EH (cell line): Measurements from ENCODE around the gene MYO1D.

Experiments
- DNase-seq: peaks from one replicate; pipeline ENCODE4 v3.0.0-alpha.2; 2015; ENCODE audit warnings: low read depth

The MYO1D gene

DNA sequence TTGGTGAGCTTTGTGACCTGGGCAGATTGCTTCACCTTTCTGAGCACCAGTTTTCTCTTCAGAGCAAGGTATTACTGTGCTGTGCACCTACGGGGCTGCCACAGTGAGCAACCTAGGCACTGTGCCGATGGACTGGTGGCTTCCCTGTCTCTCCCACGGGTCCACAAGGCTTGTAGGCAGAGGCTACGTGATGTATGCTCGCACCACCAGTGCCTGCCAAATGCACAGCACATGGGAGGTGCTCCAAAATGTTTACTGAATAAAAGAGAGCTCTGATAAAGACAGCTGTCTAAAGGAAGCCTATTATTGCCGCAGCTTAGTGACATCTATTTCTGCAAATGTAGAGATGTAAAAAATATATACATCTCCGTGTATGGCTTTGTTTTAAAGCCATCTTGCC is 251.0 kb downstream of the MYO1D start:
- no peak for DNase-seq

DNA sequence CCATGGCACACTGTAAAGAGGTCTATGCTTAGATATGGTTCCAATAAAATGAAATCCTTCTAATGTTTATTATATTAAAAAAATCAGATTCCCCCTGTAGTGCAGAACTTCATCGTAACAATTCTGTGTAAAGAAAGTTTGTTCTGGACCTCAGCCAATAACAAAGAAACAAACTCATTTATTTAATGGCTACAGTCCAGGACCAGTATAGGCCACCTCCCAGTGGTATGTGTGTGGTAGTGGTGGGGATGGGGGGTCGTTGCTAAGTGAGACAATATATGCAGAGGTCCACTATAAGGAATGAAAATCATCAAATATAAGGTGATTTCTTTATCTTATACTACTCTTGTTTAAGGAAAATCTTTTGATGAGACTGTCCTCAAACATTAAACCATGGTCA is 253.7 kb downstream of the MYO1D start:
- DNase-seq = peak; percentile 3

GRCh38 chr17:32622540-32622939 is 254.4 kb downstream of the MYO1D start:
- no peak for DNase-seq

DNA sequence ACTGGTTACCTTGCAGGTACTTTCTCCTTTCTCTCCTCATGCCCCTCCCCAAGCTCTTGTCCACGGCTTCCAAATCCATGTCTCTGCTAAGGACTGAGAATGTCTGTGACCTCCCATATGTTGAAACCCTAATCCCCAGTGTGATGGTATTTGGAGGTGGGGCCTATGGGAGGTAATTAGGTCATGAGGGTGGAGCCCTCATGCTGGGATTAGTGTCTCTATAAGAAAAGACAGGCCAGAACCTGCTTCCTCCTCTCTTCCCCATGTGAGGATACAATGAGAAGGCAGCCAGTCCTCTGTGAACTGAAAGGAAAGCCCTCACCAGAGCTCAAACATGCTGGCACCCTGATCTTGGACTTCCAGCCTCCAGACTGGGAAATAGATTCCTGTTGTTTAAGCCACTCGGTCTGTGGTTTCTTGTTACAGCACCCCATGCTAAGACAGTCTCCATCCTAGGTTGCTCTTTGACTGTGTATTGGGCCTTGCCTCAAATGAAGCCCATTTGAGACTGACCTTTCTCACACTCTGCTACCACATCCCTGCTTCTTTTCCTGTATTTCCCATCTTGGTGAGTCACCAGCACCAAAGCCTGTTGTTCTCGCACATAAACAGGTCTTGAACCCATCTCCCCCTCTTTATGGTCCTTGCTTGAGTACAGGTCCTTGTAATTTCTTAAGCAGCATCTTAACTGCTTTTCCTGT is 255.2 kb downstream of the MYO1D start:
- peak; percentile 51 for DNase-seq

- DNase-seq = no peak
Measured at GRCh38 chr17:32615326-32615725, 261.6 kb downstream of the MYO1D start.

DNA sequence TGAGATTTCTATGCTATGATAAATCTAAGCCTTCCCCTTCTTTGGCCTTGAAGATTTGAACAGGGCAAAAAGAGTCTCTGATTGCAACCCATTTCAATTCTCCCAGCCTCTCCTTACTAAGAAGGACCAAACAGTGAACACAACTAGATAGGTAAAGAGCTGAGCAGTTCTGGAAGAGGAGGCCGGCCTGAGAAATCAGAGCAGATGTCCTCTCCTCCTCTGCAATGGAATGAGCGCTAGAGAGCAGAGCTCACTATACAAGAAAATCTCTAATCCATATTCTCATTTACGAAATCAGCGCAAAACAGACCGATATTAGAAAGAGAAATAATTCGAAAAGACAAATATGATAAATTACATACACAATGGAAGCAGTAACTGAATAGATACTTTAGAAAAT is 266.0 kb downstream of the MYO1D start:
- DNase-seq = no peak

GRCh38 chr17:32609884-32610650 is 266.9 kb downstream of the MYO1D start:
- DNase-seq = no peak

DNA sequence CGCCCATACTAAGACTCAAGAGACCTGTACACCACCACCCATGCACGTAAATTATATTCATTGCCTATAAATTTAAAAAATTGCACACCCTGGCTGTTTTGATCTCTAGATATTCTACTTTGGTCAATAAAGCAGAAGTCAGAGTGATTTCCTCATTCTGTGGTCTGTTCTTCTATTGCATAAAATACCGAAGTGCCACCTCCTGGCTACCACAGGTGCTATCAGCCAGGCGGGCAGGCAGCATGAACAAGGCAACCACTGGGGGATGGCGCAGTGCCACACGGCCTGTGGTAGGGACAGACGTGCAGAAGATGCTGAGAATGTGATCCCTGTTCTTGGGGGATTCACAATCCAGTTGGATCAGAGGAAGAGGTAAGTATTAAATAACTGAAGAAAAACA is 267.8 kb downstream of the MYO1D start:
- peak; percentile 41 for DNase-seq

DNA sequence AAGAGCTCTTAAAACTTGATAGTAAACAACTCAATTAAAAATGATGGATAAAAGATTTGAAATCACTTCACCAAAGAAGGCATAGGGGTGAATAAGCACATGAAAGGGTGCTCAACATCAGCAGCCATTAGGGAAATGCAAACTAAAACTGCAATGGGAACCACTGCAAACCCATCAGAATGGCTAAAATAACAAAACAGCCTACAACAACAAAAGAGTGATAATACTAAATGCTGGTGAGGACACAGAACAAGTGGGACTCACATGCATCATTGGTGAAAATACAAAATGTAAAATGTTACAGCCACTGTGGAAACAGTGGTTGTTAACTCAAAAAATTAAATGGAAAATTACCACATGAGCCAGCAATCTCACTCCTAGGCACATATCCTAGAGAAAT is 268.7 kb downstream of the MYO1D start:
- no peak for DNase-seq

- DNase-seq = no peak
Measured at GRCh38 chr17:32604966-32605365, 272.0 kb downstream of the MYO1D start.

- no peak for DNase-seq
Measured at GRCh38 chr17:32602396-32602795, 274.5 kb downstream of the MYO1D start.

DNA sequence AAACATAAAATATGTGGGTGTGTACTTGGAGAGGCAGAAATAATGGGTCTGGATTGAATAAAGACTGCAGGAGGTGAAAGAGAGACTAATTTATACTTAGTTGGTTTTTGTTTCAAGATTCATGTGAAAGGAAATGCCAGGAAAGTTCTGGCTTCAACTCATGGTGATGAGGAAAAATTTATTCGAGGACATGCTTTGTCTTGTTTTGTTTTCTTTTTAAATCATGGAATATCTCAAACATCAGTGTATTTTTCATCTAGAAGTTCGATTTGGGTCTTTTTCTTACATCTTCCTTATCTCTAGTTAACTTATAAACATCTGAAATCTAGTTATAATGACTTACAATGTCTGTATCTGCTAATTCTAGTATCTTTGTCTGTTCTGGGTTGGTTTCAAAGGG is 275.1 kb downstream of the MYO1D start:
- DNase-seq = no peak

DNA sequence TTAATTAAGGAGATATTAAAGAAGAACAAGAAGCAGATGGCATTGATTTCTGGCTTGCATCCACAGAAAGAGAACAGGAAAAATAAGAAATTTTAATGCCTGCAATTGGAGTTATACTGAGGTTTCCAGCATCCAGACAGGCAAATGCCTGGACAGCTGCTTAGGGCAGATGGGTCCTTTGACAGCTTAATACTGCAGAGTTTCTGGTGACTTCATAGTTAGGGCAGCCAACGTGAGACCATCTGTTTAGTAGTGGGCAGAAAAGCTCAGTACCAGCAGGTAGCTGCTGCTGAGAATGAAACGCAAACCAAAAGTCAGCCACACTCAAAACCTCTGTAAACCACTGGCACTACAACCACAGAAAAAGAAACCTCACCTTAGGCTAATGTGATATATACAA is 280.3 kb downstream of the MYO1D start:
- DNase-seq = peak; percentile 11

GRCh38 chr17:32596206-32596605 is 280.7 kb downstream of the MYO1D start:
- DNase-seq = no peak

DNA sequence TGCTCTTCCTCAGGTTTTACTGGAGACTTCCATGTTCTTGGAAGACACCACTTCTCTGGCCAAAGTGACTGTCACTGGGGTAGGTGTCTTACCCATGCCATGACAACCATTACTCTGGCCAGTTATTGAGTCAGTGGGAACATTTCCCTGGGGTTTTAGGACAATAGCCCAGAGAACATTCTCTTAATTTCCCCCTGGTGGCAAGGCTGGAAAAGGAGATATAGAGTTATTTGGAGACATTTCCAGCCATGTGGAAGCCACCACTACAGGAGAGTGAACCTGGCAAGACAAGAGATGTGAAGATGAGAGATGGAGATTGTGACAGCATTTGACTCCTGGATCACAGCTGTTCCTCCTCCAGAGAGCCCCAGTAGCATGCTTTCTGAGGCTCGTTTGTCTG is 283.9 kb downstream of the MYO1D start:
- peak; percentile 9 for DNase-seq

DNA sequence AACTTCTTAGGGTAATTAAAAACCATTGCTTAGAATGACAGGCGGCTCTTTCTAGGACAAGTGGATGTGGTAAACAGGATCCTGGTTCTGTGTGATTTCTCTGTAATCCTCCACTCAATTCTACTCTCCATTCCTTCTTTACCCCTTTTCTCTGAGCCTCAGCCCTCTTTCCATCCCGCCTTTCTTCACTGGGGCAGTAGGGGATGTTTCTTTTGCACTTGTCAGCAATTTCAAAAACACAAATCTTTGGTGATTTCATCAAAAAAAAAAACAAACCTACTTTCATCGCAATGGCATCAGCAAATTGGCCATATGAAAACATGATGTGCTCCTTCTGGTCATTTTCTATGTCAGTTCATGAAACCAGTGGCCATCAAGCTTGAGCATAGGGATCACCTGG is 285.5 kb downstream of the MYO1D start:
- no peak for DNase-seq

- no peak for DNase-seq
Measured at GRCh38 chr17:32590974-32591373, 285.9 kb downstream of the MYO1D start.

DNA sequence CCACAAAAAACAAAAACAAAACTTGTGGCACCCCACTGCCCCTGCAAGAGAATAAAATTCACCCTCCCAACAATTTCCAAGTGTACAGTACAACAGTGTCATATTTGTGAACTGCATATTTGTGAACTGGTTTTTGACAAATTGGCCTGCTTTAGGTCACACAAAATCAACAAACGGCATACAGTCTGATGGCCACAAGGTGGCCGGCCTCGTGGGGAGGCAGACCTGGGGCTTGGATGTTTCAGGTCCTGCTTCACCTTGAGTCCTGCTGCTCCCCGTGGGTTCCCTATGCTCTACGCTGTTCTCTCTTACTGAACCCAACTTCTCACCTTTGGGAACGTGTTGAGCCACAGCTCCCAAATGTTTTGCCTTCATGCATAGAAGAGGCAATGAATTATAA is 287.9 kb downstream of the MYO1D start:
- DNase-seq = no peak

DNA sequence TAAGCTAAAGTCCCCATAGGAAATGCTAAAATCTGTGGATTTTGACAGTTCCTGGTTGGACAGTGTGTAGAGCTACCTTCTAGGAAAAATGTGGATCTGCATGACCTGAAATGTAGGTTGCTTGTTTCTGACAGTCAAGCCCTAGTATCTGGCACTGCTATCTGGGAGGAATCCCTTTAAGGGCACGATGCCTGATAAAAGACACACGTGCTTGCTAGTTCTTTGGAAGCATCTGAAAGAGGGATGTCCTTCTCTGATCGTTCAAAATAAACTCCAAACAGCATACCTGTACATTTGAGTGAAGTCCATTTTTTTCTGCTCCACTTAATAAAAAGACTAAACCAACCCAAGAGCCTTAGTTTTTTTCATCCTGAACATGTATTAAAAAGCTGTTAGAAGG is 288.8 kb downstream of the MYO1D start:
- DNase-seq = no peak

DNA sequence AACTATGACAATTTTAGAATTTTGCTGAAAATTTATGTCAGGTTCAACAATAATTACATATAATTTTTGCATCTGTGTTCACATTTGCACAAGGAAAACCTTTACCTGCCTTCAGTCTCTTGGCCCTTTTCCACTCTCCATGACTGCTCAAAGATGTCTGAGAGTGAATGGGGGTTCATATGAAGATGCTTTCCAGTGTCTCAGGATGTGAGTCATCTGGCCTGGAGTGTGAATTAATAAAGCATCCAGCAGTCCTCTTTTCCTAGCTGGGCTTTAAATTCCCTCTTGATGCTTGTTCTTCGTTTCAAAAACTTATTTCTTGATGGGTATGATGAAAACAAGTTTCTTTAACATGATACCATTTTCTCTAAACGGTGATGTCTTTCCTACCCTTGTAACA is 290.3 kb downstream of the MYO1D start:
- peak; percentile 77 for DNase-seq

DNA sequence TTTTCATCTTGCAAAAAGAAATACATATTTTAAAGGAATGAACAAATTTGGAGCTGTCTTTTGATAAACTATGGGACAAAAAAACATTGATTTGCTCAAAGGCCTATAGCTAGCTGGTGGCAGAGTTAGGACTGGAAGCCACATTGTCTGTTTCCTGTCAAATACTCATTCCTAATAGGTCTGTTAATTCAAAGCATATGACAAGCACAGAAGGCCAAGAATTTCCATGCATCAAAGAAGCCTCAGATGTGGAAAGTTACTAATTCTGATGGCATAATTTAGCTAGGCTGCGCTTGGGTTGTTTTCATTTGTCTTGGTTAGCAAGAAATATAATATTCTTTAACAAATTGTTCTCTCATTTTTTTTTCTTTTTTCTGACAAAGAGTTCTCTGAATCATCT is 292.1 kb downstream of the MYO1D start:
- DNase-seq = peak; percentile 30

DNA sequence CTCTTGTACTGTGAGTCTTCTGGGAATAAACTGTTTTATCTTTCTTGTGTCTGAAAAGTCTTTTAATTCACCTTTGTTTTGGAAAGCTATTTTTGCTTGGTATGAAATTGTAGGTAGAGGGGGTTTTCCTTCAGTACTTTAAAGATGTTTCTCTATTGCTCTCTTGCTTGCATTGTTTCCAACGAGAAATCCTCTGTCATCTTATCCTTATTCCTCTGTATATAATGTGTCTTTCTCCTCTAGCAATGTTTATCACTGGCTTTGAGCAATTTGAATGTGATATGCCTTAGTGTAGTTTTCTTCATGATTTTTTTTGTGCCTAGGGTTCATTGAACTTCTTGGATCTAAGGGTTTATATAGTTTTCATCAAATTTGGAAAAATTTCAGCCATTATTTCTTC is 293.9 kb downstream of the MYO1D start:
- DNase-seq = no peak

DNA sequence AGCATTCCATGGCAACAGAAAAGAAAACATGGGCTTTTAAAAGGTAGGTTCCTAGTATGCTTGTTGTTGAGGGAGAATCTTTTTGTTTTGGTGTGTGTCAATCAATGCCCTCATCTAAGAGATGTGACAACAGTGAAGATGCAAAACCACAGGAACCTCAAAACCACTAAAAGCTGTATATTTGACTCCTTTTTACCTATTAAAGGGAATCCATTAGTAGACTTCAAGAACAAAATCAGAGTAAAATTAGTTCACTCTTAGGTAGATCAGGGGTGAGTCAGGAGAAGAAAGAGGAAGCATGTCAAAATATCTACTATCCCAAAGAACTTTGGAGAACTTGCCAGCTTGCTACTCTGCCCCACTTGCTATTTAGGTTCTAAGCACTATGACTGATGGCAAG is 301.1 kb downstream of the MYO1D start:
- DNase-seq = no peak

DNA sequence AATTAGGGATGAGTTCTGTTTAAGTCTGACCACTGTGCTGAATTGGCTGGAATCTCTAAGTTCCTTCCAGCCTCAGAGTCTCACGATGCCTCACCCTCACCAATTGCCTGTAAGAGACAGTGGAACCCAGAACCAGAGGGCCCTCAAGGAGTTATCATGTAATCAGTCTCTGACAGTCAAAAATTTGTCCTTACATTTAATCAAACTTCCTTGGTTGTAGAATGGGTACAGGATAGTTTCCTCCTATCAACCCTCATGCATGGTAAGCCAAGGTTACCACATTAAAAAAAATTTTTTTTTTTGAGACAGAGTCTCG is 306.9 kb downstream of the MYO1D start:
- DNase-seq = no peak
